Gastrocnemius medialis (tissue), 4 donors: Measurements from ENCODE around the gene SDCCAG8. TPM values are rescaled to one million over a fixed set of nuclear protein-coding genes. Genes with fewer than 3 reads are reported as not detected.

Experiments used
- ATAC-seq, 2 donors: fragments of 150-250 bp; one replicate each; pipeline ENCODE4 v1.9.1; 2016
- DNase-seq, 2 donors: peaks; one replicate each; pipeline ENCODE4 v3.0.0-alpha.2; 2019
- H3K27ac ChIP-seq, 4 donors: fragments of 200-600 bp; sonication (generic); 1 replicate in 1 of 4; 2 replicates in 3 of 4; pipeline ENCODE4 v1.5.1; 2016 to 2018; ENCODE audit warnings: mild to moderate bottlenecking in 2 of 4, moderate library complexity in 1 of 4
- H3K27me3 ChIP-seq, 3 donors: fragments of 200-600 bp; sonication (generic) in 2 of 3; 1 replicate in 1 of 3; 2 replicates in 2 of 3; pipeline versions ENCODE4 v1.5.1 to v1.6.0; 2016 to 2019; ENCODE audit warnings: mild to moderate bottlenecking in 1 of 3, moderate library complexity in 1 of 3
- H3K36me3 ChIP-seq, 2 donors: fragments of 200-600 bp; sonication (generic) in 1 of 2; one replicate each; pipeline ENCODE4 v1.5.1; 2017 to 2018
- H3K4me1 ChIP-seq, 2 donors: fragments of 200-600 bp; sonication (generic) in 1 of 2; one replicate each; pipeline ENCODE4 v1.5.1; 2016 to 2017; ENCODE audit warnings: mild to moderate bottlenecking in 2 of 2
- H3K4me3 ChIP-seq, 4 donors: fragments of 200-600 bp; sonication (generic) in 3 of 4; 1 replicate in 1 of 4; 2 replicates in 3 of 4; pipeline ENCODE4 v1.5.1; 2016 to 2019; ENCODE audit warnings: mild to moderate bottlenecking in 2 of 4
- H3K9me3 ChIP-seq, 3 donors: fragments of 200-600 bp; sonication (generic) in 2 of 3; 1 replicate in 1 of 3; 2 replicates in 2 of 3; pipeline ENCODE4 v1.5.1; 2016 to 2019
- POLR2A ChIP-seq, 2 donors: fragments of 450-650 bp; IDR thresholded peaks; one replicate each; pipeline ENCODE4 v1.6.1; 2017; ENCODE audit warnings: antibody characterized with exemption in 2 of 2, mild to moderate bottlenecking in 2 of 2, moderate library complexity in 2 of 2
- in situ Hi-C, 4 donors: fragments of 200-750 bp; cut with MboI; loops; one replicate each; pipeline versions ENCODE4 v1.15.0 to v1.8.0; 2017; ENCODE audit warnings: low sequenced_read_pairs in 4 of 4
- intact Hi-C: fragments of 100-400 bp; cut with DNase I; formaldehyde crosslinking; loops from one replicate; pipeline ENCODE4 v1.15.1; 2023; ENCODE audit warnings: low total_unique reads
- total RNA-seq, 4 donors: library from RNA; depleted of rRNA; stranded (reverse); fragments of >200 nt; gene quantifications; one replicate each; pipeline versions ENCODE4 v1.1.0 to v1.2.3, GENCODE V29; 2016
- TF ChIP-seq, protein P1 (sequence below), 5 experiments: fragments of 450-650 bp in 3 of 5; fragments of 200-600 bp in 2 of 5; sonication (generic) in 2 of 5; IDR thresholded peaks in 4 of 5; conservative IDR thresholded peaks in 1 of 5; 1 replicate in 4 of 5; 2 replicates in 1 of 5; pipeline ENCODE4 v1.5.1; 2016 to 2019; ENCODE audit warnings: antibody characterized with exemption in 5 of 5, mild to moderate bottlenecking in 3 of 5, moderate library complexity in 3 of 5

The SDCCAG8 gene
- total RNA-seq, 4 donors from 2014 or later, result 12.3 to 33.9 (median 26.1) TPM

DNA sequence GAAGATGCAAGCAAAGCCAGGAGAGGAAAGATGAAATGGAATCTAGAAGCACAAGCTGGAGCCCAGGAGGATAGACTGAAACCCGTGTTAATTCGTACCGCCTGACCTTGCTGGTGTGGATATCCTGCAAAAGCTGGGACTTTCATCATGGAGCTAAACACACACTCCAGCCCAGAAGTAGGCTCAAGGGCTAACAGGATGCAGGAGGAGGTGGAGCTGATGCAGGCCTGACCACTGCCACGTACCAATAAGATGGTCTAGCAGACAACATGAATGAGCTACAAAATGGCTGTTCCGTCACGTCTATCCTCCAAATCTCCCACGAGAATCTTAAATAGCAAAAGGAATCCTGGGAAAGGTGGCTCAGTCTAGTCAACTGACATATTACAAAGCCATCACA lies 270.3 kb downstream of the SDCCAG8 start:
- Histone ChIP-seq H3K4me1 (peaks cover 0 to 2% of the 10 kb centered on the region in 2 donors), H3K36me3 (no peaks in the 10 kb centered on the region), H3K27ac (no peak overlapping the region), H3K4me3 (no peak overlapping the region), H3K9me3 (no peaks in the 10 kb centered on the region), H3K27me3 (no peaks in the 10 kb centered on the region)
- intact Hi-C loops (no loop called here), in situ Hi-C loops (no loop called here)
- ATAC-seq, result no peak
- DNase-seq, result no peak
- no peak for TF ChIP-seq POLR2A (IDR thresholded peaks at IDR 0.05)
- TF ChIP-seq, protein P1, sequence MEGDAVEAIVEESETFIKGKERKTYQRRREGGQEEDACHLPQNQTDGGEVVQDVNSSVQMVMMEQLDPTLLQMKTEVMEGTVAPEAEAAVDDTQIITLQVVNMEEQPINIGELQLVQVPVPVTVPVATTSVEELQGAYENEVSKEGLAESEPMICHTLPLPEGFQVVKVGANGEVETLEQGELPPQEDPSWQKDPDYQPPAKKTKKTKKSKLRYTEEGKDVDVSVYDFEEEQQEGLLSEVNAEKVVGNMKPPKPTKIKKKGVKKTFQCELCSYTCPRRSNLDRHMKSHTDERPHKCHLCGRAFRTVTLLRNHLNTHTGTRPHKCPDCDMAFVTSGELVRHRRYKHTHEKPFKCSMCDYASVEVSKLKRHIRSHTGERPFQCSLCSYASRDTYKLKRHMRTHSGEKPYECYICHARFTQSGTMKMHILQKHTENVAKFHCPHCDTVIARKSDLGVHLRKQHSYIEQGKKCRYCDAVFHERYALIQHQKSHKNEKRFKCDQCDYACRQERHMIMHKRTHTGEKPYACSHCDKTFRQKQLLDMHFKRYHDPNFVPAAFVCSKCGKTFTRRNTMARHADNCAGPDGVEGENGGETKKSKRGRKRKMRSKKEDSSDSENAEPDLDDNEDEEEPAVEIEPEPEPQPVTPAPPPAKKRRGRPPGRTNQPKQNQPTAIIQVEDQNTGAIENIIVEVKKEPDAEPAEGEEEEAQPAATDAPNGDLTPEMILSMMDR (IDR thresholded peaks at IDR 0.05 in 4 of 5, conservative IDR thresholded peaks at IDR 0.05 in 1 of 5), result no peak

DNA sequence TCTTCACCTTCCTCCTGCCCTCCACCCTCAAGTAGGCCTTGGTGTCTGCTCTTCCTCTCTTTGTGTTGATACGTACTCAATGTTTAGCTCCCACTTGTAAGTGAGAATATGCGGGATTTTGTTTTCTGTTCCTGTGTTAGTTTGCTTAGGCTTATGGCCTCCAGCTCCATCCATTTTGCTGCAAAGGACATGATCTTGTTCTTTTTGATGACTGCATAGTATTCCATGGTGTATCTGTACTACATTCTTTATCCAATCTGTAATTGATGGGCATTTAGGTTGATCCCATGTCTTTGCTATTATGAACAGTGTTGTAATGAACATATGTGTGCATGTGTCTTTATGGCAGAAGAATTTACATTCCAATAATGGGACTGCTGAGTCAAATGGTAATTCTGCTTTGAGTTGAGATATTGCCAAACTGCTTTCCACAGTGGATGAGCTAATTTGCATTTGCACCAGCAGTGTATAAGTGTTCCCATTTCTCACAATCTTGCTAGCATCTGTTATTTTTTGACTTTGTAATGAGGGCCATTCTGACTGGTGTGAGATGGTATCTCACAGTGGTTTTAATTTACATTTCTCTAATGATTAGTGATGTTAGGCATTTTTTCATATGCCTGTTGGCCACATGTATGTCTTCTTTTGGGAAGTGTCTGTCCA lies 272.7 kb downstream of the SDCCAG8 start:
- Histone ChIP-seq H3K9me3 (no peaks in the 10 kb centered on the region), H3K27ac (no peak overlapping the region), H3K4me1 (no peaks in the 10 kb centered on the region), H3K36me3 (no peaks in the 10 kb centered on the region), H3K4me3 (no peak overlapping the region), H3K27me3 (no peaks in the 10 kb centered on the region)
- in situ Hi-C loops (no loop called here), intact Hi-C loops (no loop called here)
- TF ChIP-seq, protein P1 (IDR thresholded peaks at IDR 0.05 in 4 of 5, conservative IDR thresholded peaks at IDR 0.05 in 1 of 5), result no peak
- no peak for TF ChIP-seq POLR2A (IDR thresholded peaks at IDR 0.05)
- DNase-seq (no peak), ATAC-seq (no peak)

DNA sequence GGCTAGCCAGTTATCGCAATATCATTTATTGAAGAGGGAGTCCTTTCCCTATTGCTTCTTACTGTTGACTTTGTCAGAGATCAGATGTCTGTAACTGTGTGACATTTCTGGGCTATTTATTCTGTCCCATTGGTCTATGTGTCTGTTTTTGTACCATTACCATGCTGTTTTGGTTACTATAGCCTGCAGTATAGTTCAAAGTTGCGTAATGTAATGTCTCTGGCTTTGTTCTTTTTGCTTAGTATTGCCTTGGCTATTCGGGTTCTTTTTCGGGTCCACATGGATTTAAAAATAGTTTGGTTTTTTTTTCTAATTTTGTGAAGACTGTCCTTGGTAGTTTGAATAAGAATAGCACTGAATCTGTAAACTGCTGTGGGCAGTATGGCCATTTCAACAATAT lies 273.7 kb downstream of the SDCCAG8 start:
- ATAC-seq (no peak), DNase-seq (no peak)
- H3K9me3 ChIP-seq, result no peaks in the 10 kb centered on the region
- TF ChIP-seq, protein P1 (IDR thresholded peaks at IDR 0.05 in 4 of 5, conservative IDR thresholded peaks at IDR 0.05 in 1 of 5), result no peak
- TF ChIP-seq POLR2A (IDR thresholded peaks at IDR 0.05), result no peak
- H3K4me3 ChIP-seq, result no peak overlapping the region
- no peaks in the 10 kb centered on the region for H3K27me3 ChIP-seq
- H3K36me3 ChIP-seq, result no peaks in the 10 kb centered on the region
- in situ Hi-C loops, result no loop called here
- H3K4me1 ChIP-seq, result no peaks in the 10 kb centered on the region
- intact Hi-C loops, result no loop called here
- H3K27ac ChIP-seq, result no peak overlapping the region

DNA sequence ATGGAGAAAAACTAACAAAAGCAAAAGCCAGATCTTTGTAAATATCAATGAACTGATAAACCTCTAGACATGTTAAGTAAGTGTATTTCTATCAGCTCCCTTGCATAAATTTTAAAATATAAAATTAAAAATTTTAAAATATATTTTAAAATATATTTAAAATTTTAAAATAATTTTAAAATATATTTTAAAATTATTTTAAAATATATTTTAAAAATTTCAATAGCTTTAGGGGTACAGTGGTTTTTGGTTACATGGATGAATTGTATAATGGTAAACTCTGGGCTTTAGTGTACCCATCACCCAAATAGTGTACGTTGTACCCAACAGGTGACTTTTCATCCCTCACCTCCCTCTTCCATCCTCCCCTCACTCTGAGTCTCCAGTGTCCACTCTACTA lies 279.2 kb downstream of the SDCCAG8 start:
- TF ChIP-seq, protein P1 (IDR thresholded peaks at IDR 0.05 in 4 of 5, conservative IDR thresholded peaks at IDR 0.05 in 1 of 5), result no peak
- TF ChIP-seq POLR2A (IDR thresholded peaks at IDR 0.05), result no peak
- H3K36me3 ChIP-seq, result no peaks in the 10 kb centered on the region
- no peaks in the 10 kb centered on the region for H3K27me3 ChIP-seq
- H3K27ac ChIP-seq, result no peak overlapping the region
- no peaks in the 10 kb centered on the region for H3K4me1 ChIP-seq
- H3K9me3 ChIP-seq, result no peaks in the 10 kb centered on the region
- in situ Hi-C loops, result no loop called here
- no peak for DNase-seq
- no peak overlapping the region for H3K4me3 ChIP-seq
- intact Hi-C loops, result no loop called here
- ATAC-seq, result no peak

DNA sequence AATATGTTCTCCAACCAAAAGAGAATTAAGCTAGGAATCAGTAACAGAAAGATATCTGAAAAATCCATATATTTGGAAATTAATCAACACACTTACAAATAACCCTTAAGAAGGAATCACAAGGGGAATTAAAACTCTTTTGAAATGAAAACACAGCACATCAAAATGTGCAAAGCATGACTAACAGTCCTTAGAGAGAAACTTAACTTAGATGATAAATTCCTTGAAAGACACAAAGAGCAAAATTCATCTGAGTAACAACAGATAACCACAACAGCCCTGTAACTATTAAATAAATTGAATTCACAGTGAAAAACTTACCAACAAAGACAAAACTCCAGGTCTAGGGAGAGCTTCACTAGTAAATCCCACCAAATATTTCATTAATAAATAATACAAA lies 283.8 kb downstream of the SDCCAG8 start:
- ATAC-seq, result no peak
- in situ Hi-C loops (no loop called here), intact Hi-C loops (no loop called here)
- no peak for DNase-seq
- no peaks in the 10 kb centered on the region for H3K4me1 ChIP-seq
- no peak overlapping the region for H3K4me3 ChIP-seq
- TF ChIP-seq POLR2A (IDR thresholded peaks at IDR 0.05), result no peak
- no peak overlapping the region for H3K27ac ChIP-seq
- H3K36me3 ChIP-seq, result peaks cover 0 to 5% of the 10 kb centered on the region in 2 donors
- H3K9me3 ChIP-seq, result no peaks in the 10 kb centered on the region
- no peaks in the 10 kb centered on the region for H3K27me3 ChIP-seq
